Renal cortex interstitium (tissue), 11 donors: ENCODE measurements around the gene CNTNAP2. TPM values are rescaled to one million over a fixed set of nuclear protein-coding genes. Genes with fewer than 3 reads are reported as not detected.
"Not testable (repeated sequence)": the region's sequence is repeated elsewhere in the genome, so short reads cannot be mapped to it uniquely, and the experiment has no call there.

Experiments
- DNase-seq, 11 donors: peaks; one replicate each; pipeline ENCODE4 v3.0.0-alpha.2; 2013; ENCODE audit warnings: low read depth in 9 of 11, low spot score in 4 of 11; ENCODE audit errors: extremely low read depth in 1 of 11
- polyA plus RNA-seq, 3 donors: library from polyadenylated mRNA; unstranded; fragments of 120-200 nt; gene quantifications; one replicate each; pipeline ENCODE4 v1.2.1, GENCODE V29; 2013; ENCODE audit not compliant: insufficient read length in 3 of 3

Gene CNTNAP2
- polyA plus RNA-seq, 3 donors: 25.6 to 29.3 (median 26.6) TPM

GRCh38 chr7:147651601-147652000, 1535.0 kb downstream of the CNTNAP2 start:
- DNase-seq: no peak

GRCh38 chr7:147653456-147653855, 1536.9 kb downstream of the CNTNAP2 start:
- no peak for DNase-seq

GRCh38 chr7:147658392-147658967, 1541.9 kb downstream of the CNTNAP2 start:
- DNase-seq: no peak

GRCh38 chr7:147659036-147659995, 1542.7 kb downstream of the CNTNAP2 start:
- DNase-seq: no peak

- DNase-seq: no peak
These were observed 1547.9 kb downstream of the CNTNAP2 start for GRCh38 chr7:147664541-147664940.

- no peak for DNase-seq
These were observed 1554.2 kb downstream of the CNTNAP2 start for GRCh38 chr7:147670759-147671158.

- DNase-seq: no peak
These were observed 1558.1 kb downstream of the CNTNAP2 start for GRCh38 chr7:147674705-147675104.

GRCh38 chr7:147678943-147679342, 1562.3 kb downstream of the CNTNAP2 start:
- no peak for DNase-seq

GRCh38 chr7:147681530-147681929, 1564.9 kb downstream of the CNTNAP2 start:
- no peak for DNase-seq

GRCh38 chr7:147700702-147701101, 1584.1 kb downstream of the CNTNAP2 start:
- DNase-seq: no peak

GRCh38 chr7:147707926-147708325, 1591.3 kb downstream of the CNTNAP2 start:
- no peak for DNase-seq

GRCh38 chr7:147708871-147709270, 1592.3 kb downstream of the CNTNAP2 start:
- DNase-seq: no peak

GRCh38 chr7:147711447-147711846, 1594.8 kb downstream of the CNTNAP2 start:
- DNase-seq: no peak

GRCh38 chr7:147721962-147722830, 1605.6 kb downstream of the CNTNAP2 start:
- no peak for DNase-seq

- no peak for DNase-seq
These were observed 1606.9 kb downstream of the CNTNAP2 start for GRCh38 chr7:147723536-147723935.

GRCh38 chr7:147731311-147731710, 1614.7 kb downstream of the CNTNAP2 start:
- no peak for DNase-seq

- not testable (repeated sequence) for DNase-seq
These were observed 1621.1 kb downstream of the CNTNAP2 start for GRCh38 chr7:147737559-147738214.

- DNase-seq: no peak
These were observed 1625.7 kb downstream of the CNTNAP2 start for GRCh38 chr7:147742301-147742700.

- DNase-seq: no peak
These were observed 1639.7 kb downstream of the CNTNAP2 start for GRCh38 chr7:147756300-147756699.
